ENCODE data around the gene YAE1.

YAE1 gene

GRCh38 chr7:39554583-39555165 is 11.5 kb upstream of the YAE1 start:
- no peak overlapping the region for H3K27ac ChIP-seq
- no peaks in the 10 kb centered on the region for H4K20me1 ChIP-seq (ENCODE audit: insufficient read depth)
- no peaks in the 10 kb centered on the region for H3K79me2 ChIP-seq (ENCODE audit: insufficient read depth, low read depth)
- no peak for TF ChIP-seq CTCF (conservative IDR thresholded peaks at IDR 0.05; ENCODE audit: low read depth, low read length)
- no peaks in the 10 kb centered on the region for H3K27me3 ChIP-seq (ENCODE audit: insufficient read depth, low read depth)
- H3K4me1 ChIP-seq (ENCODE audit: low read depth, poor library complexity, severe bottlenecking): no peaks in the 10 kb centered on the region
- H3K9ac ChIP-seq: no peak overlapping the region
- H3K4me2 ChIP-seq: no peak overlapping the region
- no peak overlapping the region for H3K4me3 ChIP-seq (IDR thresholded peaks at IDR 0.05; ENCODE audit: insufficient read depth, low read depth, low read length)
- no peaks in the 10 kb centered on the region for H3K36me3 ChIP-seq (ENCODE audit: insufficient read depth)
- H2AFZ ChIP-seq (ENCODE audit: low read depth): no peak overlapping the region

GRCh38 chr7:39557222-39557621 is 9.0 kb upstream of the YAE1 start:
- no peaks in the 10 kb centered on the region for H4K20me1 ChIP-seq (ENCODE audit: insufficient read depth)
- no peak overlapping the region for H3K4me3 ChIP-seq (IDR thresholded peaks at IDR 0.05; ENCODE audit: insufficient read depth, low read depth, low read length)
- no peak overlapping the region for H3K9ac ChIP-seq
- no peak overlapping the region for H2AFZ ChIP-seq (ENCODE audit: low read depth)
- H3K4me2 ChIP-seq: no peak overlapping the region
- H3K27ac ChIP-seq: no peak overlapping the region
- no peak for TF ChIP-seq CTCF (conservative IDR thresholded peaks at IDR 0.05; ENCODE audit: low read depth, low read length)
- H3K36me3 ChIP-seq (ENCODE audit: insufficient read depth): no peaks in the 10 kb centered on the region
- H3K79me2 ChIP-seq (ENCODE audit: insufficient read depth, low read depth): no peaks in the 10 kb centered on the region
- H3K27me3 ChIP-seq (ENCODE audit: insufficient read depth, low read depth): no peaks in the 10 kb centered on the region
- H3K4me1 ChIP-seq (ENCODE audit: low read depth, poor library complexity, severe bottlenecking): no peaks in the 10 kb centered on the region

GRCh38 chr7:39557911-39558310 is 8.3 kb upstream of the YAE1 start:
- Histone ChIP-seq H4K20me1 (ENCODE audit: insufficient read depth) (no peaks in the 10 kb centered on the region), H3K27ac (no peak overlapping the region), H3K9ac (no peak overlapping the region), H3K4me3 (IDR thresholded peaks at IDR 0.05; ENCODE audit: insufficient read depth, low read depth, low read length) (no peak overlapping the region), H3K79me2 (ENCODE audit: insufficient read depth, low read depth) (no peaks in the 10 kb centered on the region), H3K36me3 (ENCODE audit: insufficient read depth) (no peaks in the 10 kb centered on the region), H3K27me3 (ENCODE audit: insufficient read depth, low read depth) (no peaks in the 10 kb centered on the region), H2AFZ (ENCODE audit: low read depth) (no peak overlapping the region), H3K4me2 (no peak overlapping the region), H3K4me1 (ENCODE audit: low read depth, poor library complexity, severe bottlenecking) (no peaks in the 10 kb centered on the region)
- TF ChIP-seq CTCF (conservative IDR thresholded peaks at IDR 0.05; ENCODE audit: low read depth, low read length): no peak

GRCh38 chr7:39560408-39560807 is 5.8 kb upstream of the YAE1 start:
- Histone ChIP-seq H3K36me3 (ENCODE audit: insufficient read depth) (no peaks in the 10 kb centered on the region), H3K27ac (no peak overlapping the region), H3K4me3 (IDR thresholded peaks at IDR 0.05; ENCODE audit: insufficient read depth, low read depth, low read length) (no peak overlapping the region), H4K20me1 (ENCODE audit: insufficient read depth) (no peaks in the 10 kb centered on the region), H2AFZ (ENCODE audit: low read depth) (no peak overlapping the region), H3K27me3 (ENCODE audit: insufficient read depth, low read depth) (no peaks in the 10 kb centered on the region), H3K4me1 (ENCODE audit: low read depth, poor library complexity, severe bottlenecking) (peaks cover 2% of the 10 kb centered on the region), H3K9ac (no peak overlapping the region), H3K79me2 (ENCODE audit: insufficient read depth, low read depth) (no peaks in the 10 kb centered on the region), H3K4me2 (no peak overlapping the region)
- no peak for TF ChIP-seq CTCF (conservative IDR thresholded peaks at IDR 0.05; ENCODE audit: low read depth, low read length)
